Mucosa of descending colon (tissue), 3 donors: ENCODE data around the gene FRMD1. TPM values are rescaled to one million over a fixed set of nuclear protein-coding genes. Genes with fewer than 3 reads are reported as not detected.
A peak's percentile ranks its signal among the peaks of the same experiment; 100 is the strongest.

Experiments
- ATAC-seq: fragments of 200-7000 bp; cut with Tn5 transposase; one replicate; pipeline ENCODE4 v1.9.1; 2020; ENCODE audit warnings: mild to moderate bottlenecking, moderate library complexity
- DNase-seq, 3 donors: peaks; one replicate each; pipeline ENCODE4 v3.0.0-alpha.2; 2020
- H3K36me3 ChIP-seq: fragments of 200-600 bp; one replicate; pipeline ENCODE4 v1.8.0; 2021; ENCODE audit warnings: low read depth, mild to moderate bottlenecking
- H3K4me1 ChIP-seq: fragments of 200-600 bp; one replicate; pipeline ENCODE4 v1.8.0; 2021; ENCODE audit warnings: low read depth, mild to moderate bottlenecking
- H3K4me3 ChIP-seq: fragments of 200-600 bp; one replicate; pipeline ENCODE4 v1.8.0; 2021; ENCODE audit warnings: mild to moderate bottlenecking
- H3K9me3 ChIP-seq: fragments of 200-600 bp; one replicate; pipeline ENCODE4 v1.8.0; 2021; ENCODE audit warnings: mild to moderate bottlenecking
- intact Hi-C, 2 donors: fragments of 100-400 bp; cut with DNase I in 1 of 2; cut with micrococcal nuclease in 1 of 2; formaldehyde crosslinking; loops; one replicate each; pipeline versions ENCODE4 v1.11.0 to v1.11.1; 2022; cut with DNase I, micrococcal nuclease
- total RNA-seq, 3 donors: library from RNA; stranded (reverse); fragmentation: NEBNext Ultra II Directional in 2 of 3; extraction: Animal tissue kit (Norgen Biotek cat#: 25700) in 2 of 3; gene quantifications; one replicate each; pipeline versions ENCODE4 v1.2.1 to v1.2.4, GENCODE V29; 2021 to 2023
- TF ChIP-seq, protein P1 (sequence below): fragments of 200-600 bp; IDR thresholded peaks from one replicate; pipeline ENCODE4 v1.8.0; 2022; ENCODE audit warnings: antibody characterized with exemption, mild to moderate bottlenecking
- donor health status: DM: no; HTN: no; CAD: no; lungs with moderate emphysema.
- donor health status: DM: no; HTN: no; CAD: no.
- donor health status: DM: no; HTN: yes; CAD: no.

The FRMD1 gene
- total RNA-seq, 3 donors from 2014 or later, result 14.3 to 57.5 (median 17.1) TPM

DNA sequence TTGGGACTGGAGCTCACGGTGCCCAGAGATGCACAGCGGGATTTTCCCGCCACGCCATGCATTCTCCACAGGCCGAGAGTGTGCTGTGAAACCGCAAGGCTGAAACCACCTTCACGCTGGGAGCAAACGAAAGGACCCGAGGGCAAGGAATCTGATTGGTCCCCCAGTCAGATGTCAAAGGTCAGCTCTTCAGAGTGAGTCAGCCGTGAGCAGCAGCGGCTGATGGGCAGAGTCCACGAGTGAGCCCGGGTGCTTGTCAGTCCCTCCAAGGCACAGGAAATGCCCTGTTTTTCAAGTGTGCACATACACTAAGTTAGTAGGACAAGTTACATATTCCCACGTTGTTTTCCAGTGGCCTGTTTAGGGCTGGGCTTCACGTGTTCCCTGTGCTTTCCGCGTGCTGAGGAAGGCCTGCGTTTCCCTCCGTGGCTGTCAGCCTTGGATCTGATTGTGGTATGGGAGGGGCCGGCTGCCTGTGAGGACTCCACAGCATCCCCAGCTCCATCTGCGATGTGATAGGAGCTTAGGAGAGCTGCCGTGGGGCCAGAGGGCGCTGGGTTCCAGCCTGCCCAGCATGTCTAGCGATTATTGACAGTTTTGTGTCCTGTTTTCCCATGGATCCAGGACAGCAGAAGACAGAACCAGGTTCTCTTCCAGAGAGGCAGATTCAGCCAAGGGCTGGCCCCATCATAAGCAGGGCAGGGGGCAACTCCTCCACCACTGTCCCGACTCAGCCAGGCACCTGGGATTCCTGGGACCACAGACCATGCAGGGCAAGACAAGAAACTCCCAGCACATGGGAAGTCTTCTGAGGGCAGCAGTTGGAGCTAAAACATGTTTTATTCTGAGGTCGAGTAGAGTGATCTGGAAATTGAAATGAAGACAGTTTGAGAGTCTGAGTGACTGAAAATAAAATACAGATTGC, 38.2 kb upstream of the FRMD1 start:
- no peaks in the 10 kb centered on the region for H3K4me1 ChIP-seq
- H3K9me3 ChIP-seq, result no peaks in the 10 kb centered on the region
- ATAC-seq (peak; percentile 92), DNase-seq (peak in 1 of 3 donors; percentile 32)
- TF ChIP-seq, protein P1, sequence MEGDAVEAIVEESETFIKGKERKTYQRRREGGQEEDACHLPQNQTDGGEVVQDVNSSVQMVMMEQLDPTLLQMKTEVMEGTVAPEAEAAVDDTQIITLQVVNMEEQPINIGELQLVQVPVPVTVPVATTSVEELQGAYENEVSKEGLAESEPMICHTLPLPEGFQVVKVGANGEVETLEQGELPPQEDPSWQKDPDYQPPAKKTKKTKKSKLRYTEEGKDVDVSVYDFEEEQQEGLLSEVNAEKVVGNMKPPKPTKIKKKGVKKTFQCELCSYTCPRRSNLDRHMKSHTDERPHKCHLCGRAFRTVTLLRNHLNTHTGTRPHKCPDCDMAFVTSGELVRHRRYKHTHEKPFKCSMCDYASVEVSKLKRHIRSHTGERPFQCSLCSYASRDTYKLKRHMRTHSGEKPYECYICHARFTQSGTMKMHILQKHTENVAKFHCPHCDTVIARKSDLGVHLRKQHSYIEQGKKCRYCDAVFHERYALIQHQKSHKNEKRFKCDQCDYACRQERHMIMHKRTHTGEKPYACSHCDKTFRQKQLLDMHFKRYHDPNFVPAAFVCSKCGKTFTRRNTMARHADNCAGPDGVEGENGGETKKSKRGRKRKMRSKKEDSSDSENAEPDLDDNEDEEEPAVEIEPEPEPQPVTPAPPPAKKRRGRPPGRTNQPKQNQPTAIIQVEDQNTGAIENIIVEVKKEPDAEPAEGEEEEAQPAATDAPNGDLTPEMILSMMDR, result no peak
- intact Hi-C loops, result loop anchor here in 1 of 2 donors (5.0 kb wide), 1 partner anchor 55 kb away; no protein-coding TSS in a partner anchor
- H3K4me3 ChIP-seq, result no peak overlapping the region
- no peaks in the 10 kb centered on the region for H3K36me3 ChIP-seq

DNA sequence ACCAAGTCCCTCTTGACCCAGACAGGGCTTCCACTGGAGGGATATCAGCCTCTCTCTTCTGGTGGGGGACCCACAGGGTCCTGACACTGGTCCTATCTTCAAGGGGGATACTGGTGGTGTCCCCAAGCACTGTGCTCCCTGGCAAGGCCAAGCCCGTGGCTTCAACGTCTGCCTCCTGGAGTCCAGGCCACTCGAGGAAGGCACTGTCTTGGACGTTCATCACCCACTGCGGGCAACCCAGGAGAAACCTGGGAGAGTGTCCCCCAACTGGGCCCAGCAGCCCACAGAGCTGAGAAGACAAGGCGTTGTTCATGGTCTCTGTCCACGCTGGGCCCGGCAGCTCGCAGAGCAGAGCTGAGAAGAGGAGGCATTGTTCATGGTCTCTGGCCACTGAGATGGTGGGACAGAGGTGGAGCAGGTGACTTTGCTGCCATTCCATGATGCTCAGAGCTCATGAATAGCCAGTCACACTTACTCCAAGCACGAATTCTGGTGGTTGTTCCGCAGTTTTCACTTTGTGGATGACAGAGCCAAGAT, 37.5 kb upstream of the FRMD1 start:
- ATAC-seq (no peak), DNase-seq (no peak)
- Histone ChIP-seq H3K4me3 (no peak overlapping the region), H3K9me3 (no peaks in the 10 kb centered on the region), H3K4me1 (no peaks in the 10 kb centered on the region), H3K36me3 (no peaks in the 10 kb centered on the region)
- intact Hi-C loops, result loop anchor here in 1 of 2 donors (5.0 kb wide), 1 partner anchor 54 kb away; no protein-coding TSS in a partner anchor
- TF ChIP-seq, protein P1, result no peak

DNA sequence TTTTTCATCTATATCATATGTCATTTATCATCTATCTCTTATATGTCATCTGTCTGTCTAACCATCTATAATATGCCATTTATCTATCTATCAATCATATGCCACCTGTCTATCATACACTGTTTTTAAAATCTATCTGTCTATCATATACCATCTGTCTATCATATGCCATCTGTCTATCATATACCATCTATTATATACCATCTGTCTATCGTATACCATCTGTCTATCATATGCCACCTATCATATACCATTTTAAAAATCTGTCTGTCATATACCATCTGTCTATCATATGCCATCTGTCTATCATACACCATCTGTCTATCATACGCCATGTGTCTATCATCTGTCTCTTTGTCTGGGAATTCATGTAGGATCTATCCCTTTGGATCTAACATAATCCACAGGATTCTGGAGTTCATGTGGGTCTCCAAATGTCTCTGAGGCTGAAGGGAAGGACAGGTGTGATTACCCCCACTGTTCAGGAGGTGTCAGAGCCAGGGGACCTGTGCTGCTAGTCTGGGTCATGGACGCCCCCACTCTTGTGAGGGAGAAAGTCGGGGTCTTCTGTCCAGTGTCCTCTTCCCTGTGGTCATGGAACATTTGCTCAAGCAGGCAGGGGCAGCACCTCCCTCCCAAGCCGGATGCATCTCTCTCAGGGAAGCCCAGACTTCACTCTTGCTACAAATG, 36.9 kb upstream of the FRMD1 start:
- H3K36me3 ChIP-seq, result no peaks in the 10 kb centered on the region
- H3K4me3 ChIP-seq, result no peak overlapping the region
- no peak for ATAC-seq
- no peaks in the 10 kb centered on the region for H3K9me3 ChIP-seq
- DNase-seq, result no peak
- intact Hi-C loops, result loop anchor here in 1 of 2 donors (5.0 kb wide), 1 partner anchor 54 kb away; no protein-coding TSS in a partner anchor
- TF ChIP-seq, protein P1, result no peak
- H3K4me1 ChIP-seq, result no peaks in the 10 kb centered on the region

DNA sequence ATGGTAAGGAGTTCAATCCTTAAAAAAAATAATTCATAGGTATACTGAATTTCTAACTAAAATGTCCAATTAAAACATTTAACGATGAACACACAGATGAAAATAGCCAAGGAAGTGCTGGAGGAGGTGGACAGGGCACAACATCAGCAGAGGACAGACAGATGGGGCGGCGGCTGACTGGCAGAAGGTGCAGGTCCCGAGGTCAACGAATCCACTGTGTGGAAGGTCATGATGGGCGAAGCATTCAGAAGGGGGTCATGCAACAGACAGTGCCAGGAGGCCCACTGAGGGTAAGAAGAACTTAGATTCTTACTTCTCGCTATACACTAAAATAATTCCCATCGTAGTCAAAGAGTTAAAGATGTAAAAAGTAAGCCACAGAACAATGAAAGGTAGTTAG, 34.2 kb upstream of the FRMD1 start:
- no peaks in the 10 kb centered on the region for H3K36me3 ChIP-seq
- TF ChIP-seq, protein P1, result no peak
- intact Hi-C loops, result no loop called here
- no peak overlapping the region for H3K4me3 ChIP-seq
- DNase-seq (no peak), ATAC-seq (no peak)
- no peaks in the 10 kb centered on the region for H3K9me3 ChIP-seq
- no peaks in the 10 kb centered on the region for H3K4me1 ChIP-seq

DNA sequence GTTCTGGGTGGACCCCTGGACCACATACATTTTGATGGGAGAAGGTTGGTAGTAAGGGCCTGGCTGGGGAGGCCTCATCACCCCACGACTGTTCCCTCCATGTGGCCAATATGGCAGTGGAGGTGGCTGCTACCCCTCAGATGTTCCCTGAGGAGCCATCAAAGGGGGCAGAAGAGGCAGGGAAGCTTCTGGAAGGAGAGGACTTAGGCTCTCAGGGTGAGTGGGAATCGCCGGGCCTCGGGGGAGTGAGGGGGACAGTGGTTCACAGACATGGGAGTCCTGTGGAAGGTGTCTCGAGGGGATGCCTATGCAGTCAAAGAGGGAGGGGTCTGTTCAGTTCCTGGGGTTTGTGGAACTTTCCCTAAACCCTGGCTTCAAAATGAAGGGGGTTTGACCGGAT, 32.9 kb upstream of the FRMD1 start:
- ATAC-seq, result no peak

More for the DNA sequence above, 32.9 kb upstream of the FRMD1 start:
- intact Hi-C loops, result no loop called here
- TF ChIP-seq, protein P1, result no peak
- no peak overlapping the region for H3K4me3 ChIP-seq
- no peaks in the 10 kb centered on the region for H3K9me3 ChIP-seq
- no peak for DNase-seq
- H3K4me1 ChIP-seq, result no peaks in the 10 kb centered on the region
- no peaks in the 10 kb centered on the region for H3K36me3 ChIP-seq
